ENCODE results near the gene RNF2. TPM values are rescaled to one million over a fixed set of nuclear protein-coding genes. Genes with fewer than 3 reads are reported as not detected.

Gene RNF2
- total RNA-seq, 2 experiments from 2014 or later: 19.7 to 20.0 TPM

DNA sequence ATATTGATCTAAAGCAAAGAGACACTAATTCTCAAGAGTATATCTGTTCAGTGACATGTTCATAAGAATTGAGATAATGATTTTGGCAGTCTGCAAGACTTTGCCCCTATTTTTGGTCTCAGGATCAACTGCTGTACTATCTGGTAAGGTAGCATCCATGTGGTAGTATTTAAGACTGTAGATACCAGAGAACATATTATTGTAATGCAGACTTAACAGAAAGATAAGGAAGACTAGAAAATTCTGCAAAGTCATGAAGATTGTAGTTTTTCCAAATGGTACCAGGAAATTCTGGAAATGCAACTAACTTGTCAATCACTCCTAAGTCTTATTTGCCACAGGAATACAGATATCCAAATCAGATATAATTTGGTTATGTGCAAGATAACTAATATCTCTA, 35.1 kb downstream of the RNF2 start:
- H3K36me3 Mint-ChIP-seq (ENCODE audit: low read depth): peaks cover 11% of the 10 kb centered on the region
- peaks cover 5% of the 10 kb centered on the region for H3K9me3 Mint-ChIP-seq
- H3K4me1 Mint-ChIP-seq: no peaks in the 10 kb centered on the region
- no peak overlapping the region for H3K27ac Mint-ChIP-seq
- POLR2A ChIA-PET: no interaction called here
- DNase-seq: no peak
- H3K4me3 Mint-ChIP-seq: no peak overlapping the region
- H3K27me3 Mint-ChIP-seq: no peaks in the 10 kb centered on the region
- CTCF ChIA-PET: no interaction called here

GRCh38 chr1:185083818-185084217, 38.5 kb downstream of the RNF2 start:
- H3K27ac Mint-ChIP-seq: no peak overlapping the region
- H3K27me3 Mint-ChIP-seq: no peaks in the 10 kb centered on the region
- peaks cover 26% of the 10 kb centered on the region for H3K36me3 Mint-ChIP-seq (ENCODE audit: low read depth)
- H3K4me1 Mint-ChIP-seq: no peaks in the 10 kb centered on the region
- ChIA-PET POLR2A (no interaction called here), CTCF (interaction anchor here (0.7 kb wide), 1 partner anchor 57 kb away, joined by 4 read pairs; no protein-coding TSS in a partner anchor)
- peaks cover 5% of the 10 kb centered on the region for H3K9me3 Mint-ChIP-seq
- H3K4me3 Mint-ChIP-seq: no peak overlapping the region
- no peak for DNase-seq

- Mint-ChIP-seq H3K27ac (no peak overlapping the region), H3K4me1 (no peaks in the 10 kb centered on the region), H3K4me3 (no peak overlapping the region), H3K9me3 (no peaks in the 10 kb centered on the region), H3K27me3 (no peaks in the 10 kb centered on the region), H3K36me3 (ENCODE audit: low read depth) (peaks cover 18% of the 10 kb centered on the region)
- CTCF ChIA-PET: no interaction called here
- DNase-seq: no peak
- POLR2A ChIA-PET: no interaction called here
These were observed 41.7 kb downstream of the RNF2 start for GRCh38 chr1:185087101-185087500.

GRCh38 chr1:185087746-185088145, 42.4 kb downstream of the RNF2 start:
- H3K27me3 Mint-ChIP-seq: no peaks in the 10 kb centered on the region
- ChIA-PET POLR2A (no interaction called here), CTCF (no interaction called here)
- H3K4me1 Mint-ChIP-seq: no peaks in the 10 kb centered on the region
- H3K36me3 Mint-ChIP-seq (ENCODE audit: low read depth): peaks cover 18% of the 10 kb centered on the region
- no peak overlapping the region for H3K4me3 Mint-ChIP-seq
- no peaks in the 10 kb centered on the region for H3K9me3 Mint-ChIP-seq
- no peak for DNase-seq
- H3K27ac Mint-ChIP-seq: no peak overlapping the region

DNA sequence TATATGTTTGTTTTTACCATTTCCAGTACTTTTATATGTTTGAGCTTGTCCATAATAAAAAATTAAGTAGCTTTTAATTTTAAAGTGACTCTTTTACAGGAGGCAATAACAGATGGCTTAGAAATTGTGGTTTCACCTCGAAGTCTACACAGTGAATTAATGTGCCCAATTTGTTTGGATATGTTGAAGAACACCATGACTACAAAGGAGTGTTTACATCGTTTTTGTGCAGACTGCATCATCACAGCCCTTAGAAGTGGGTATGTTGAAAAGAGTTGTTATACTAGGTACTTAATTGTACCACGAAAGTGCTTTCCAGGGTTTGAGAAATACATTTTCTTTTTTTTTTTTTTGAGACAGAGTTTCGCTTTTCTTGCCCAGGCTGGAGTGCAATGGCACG, 46.1 kb downstream of the RNF2 start:
- no peaks in the 10 kb centered on the region for H3K9me3 Mint-ChIP-seq
- no peaks in the 10 kb centered on the region for H3K4me1 Mint-ChIP-seq
- no peak overlapping the region for H3K27ac Mint-ChIP-seq
- ChIA-PET POLR2A (interaction anchor here (1.8 kb wide), 1 partner anchor 47 kb away, joined by 4 read pairs; the partner anchor contains the start of gene RNF2), CTCF (interaction anchor here (1.0 kb wide), 1 partner anchor 79 kb away, joined by 3 read pairs; no protein-coding TSS in a partner anchor)
- no peaks in the 10 kb centered on the region for H3K27me3 Mint-ChIP-seq
- H3K4me3 Mint-ChIP-seq: no peak overlapping the region
- DNase-seq: no peak
- H3K36me3 Mint-ChIP-seq (ENCODE audit: low read depth): peaks cover 38% of the 10 kb centered on the region

GRCh38 chr1:185094761-185095160, 49.4 kb downstream of the RNF2 start:
- Mint-ChIP-seq H3K36me3 (ENCODE audit: low read depth) (peaks cover 37% of the 10 kb centered on the region), H3K27ac (no peak overlapping the region), H3K4me1 (no peaks in the 10 kb centered on the region), H3K27me3 (no peaks in the 10 kb centered on the region), H3K9me3 (no peaks in the 10 kb centered on the region), H3K4me3 (no peak overlapping the region)
- POLR2A ChIA-PET: no interaction called here
- DNase-seq: no peak
- CTCF ChIA-PET: no interaction called here

DNA sequence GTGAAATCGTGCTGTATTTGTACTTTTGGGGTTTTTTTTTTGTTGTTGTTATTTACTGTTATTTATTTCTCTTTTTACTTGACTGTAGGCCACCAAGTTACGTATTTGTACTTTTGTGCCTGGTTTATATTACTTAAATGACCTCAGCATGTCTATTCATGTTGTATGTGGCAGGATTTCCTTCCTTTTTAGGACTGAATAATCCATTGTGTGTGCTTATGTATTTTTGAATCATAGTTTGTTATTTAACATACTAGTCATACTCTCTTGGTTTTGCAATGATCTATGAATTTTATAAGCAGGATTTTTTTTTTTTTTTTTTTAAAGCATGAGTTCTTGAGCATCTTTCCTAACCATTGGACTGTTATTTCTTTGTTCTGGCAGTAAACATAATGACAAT, 51.2 kb downstream of the RNF2 start:
- H3K9me3 Mint-ChIP-seq: no peaks in the 10 kb centered on the region
- no peak overlapping the region for H3K27ac Mint-ChIP-seq
- CTCF ChIA-PET: interaction anchor here (1.2 kb wide), 1 partner anchor 9 kb away, joined by 3 read pairs; no protein-coding TSS in a partner anchor
- DNase-seq: no peak
- H3K36me3 Mint-ChIP-seq (ENCODE audit: low read depth): peaks cover 52% of the 10 kb centered on the region
- no peak overlapping the region for H3K4me3 Mint-ChIP-seq
- no peaks in the 10 kb centered on the region for H3K27me3 Mint-ChIP-seq
- no peaks in the 10 kb centered on the region for H3K4me1 Mint-ChIP-seq
- POLR2A ChIA-PET: no interaction called here

- peaks cover 6% of the 10 kb centered on the region for H3K9me3 Mint-ChIP-seq
- H3K27ac Mint-ChIP-seq: no peak overlapping the region
- H3K4me3 Mint-ChIP-seq: no peak overlapping the region
- ChIA-PET CTCF (no interaction called here), POLR2A (no interaction called here)
- DNase-seq: no peak
- H3K27me3 Mint-ChIP-seq: no peaks in the 10 kb centered on the region
- peaks cover 45% of the 10 kb centered on the region for H3K36me3 Mint-ChIP-seq (ENCODE audit: low read depth)
- H3K4me1 Mint-ChIP-seq: no peaks in the 10 kb centered on the region
These were observed 58.7 kb downstream of the RNF2 start for GRCh38 chr1:185104083-185104482.

GRCh38 chr1:185105121-185105520, 59.8 kb downstream of the RNF2 start:
- POLR2A ChIA-PET: interaction anchor here (0.6 kb wide), 1 partner anchor 256 kb away, joined by 3 read pairs; no protein-coding TSS in a partner anchor
- peaks cover 44% of the 10 kb centered on the region for H3K36me3 Mint-ChIP-seq (ENCODE audit: low read depth)
- DNase-seq: no peak
- CTCF ChIA-PET: interaction anchor here (1.4 kb wide), 1 partner anchor 8 kb away, joined by 3 read pairs; no protein-coding TSS in a partner anchor
- H3K27me3 Mint-ChIP-seq: no peaks in the 10 kb centered on the region
- no peak overlapping the region for H3K27ac Mint-ChIP-seq
- H3K4me1 Mint-ChIP-seq: no peaks in the 10 kb centered on the region
- no peak overlapping the region for H3K4me3 Mint-ChIP-seq
- peaks cover 11% of the 10 kb centered on the region for H3K9me3 Mint-ChIP-seq

GRCh38 chr1:185108321-185108720, 63.0 kb downstream of the RNF2 start:
- Mint-ChIP-seq H3K27ac (no peak overlapping the region), H3K36me3 (ENCODE audit: low read depth) (peaks cover 27% of the 10 kb centered on the region), H3K4me1 (no peaks in the 10 kb centered on the region), H3K4me3 (no peak overlapping the region), H3K9me3 (peaks cover 18% of the 10 kb centered on the region), H3K27me3 (no peaks in the 10 kb centered on the region)
- DNase-seq: no peak
- POLR2A ChIA-PET: no interaction called here
- CTCF ChIA-PET: interaction anchor here (0.6 kb wide), 1 partner anchor 162 kb away, joined by 4 read pairs; no protein-coding TSS in a partner anchor

DNA sequence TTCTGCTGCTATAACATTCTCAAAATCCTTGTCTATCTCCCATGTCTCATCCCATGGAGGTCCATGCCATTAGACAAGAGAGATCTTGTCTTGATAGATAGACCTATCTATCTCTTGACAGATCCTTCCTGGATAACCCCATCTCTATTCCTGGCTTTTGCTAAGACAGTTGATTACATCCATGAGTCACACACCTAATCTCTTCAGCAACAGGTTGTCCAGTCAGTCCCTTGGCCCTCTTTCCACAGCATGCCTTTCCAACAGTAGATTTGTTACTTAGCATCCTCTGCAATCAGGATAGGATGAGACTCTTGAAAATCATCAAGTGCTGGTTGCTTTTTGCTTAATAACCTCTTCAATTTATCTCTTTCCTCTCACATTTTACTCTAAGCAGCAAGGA, 64.8 kb downstream of the RNF2 start:
- Mint-ChIP-seq H3K27me3 (no peaks in the 10 kb centered on the region), H3K36me3 (ENCODE audit: low read depth) (peaks cover 19% of the 10 kb centered on the region), H3K27ac (no peak overlapping the region), H3K4me3 (no peak overlapping the region), H3K9me3 (peaks cover 18% of the 10 kb centered on the region), H3K4me1 (no peaks in the 10 kb centered on the region)
- no peak for DNase-seq
- ChIA-PET CTCF (no interaction called here), POLR2A (no interaction called here)

DNA sequence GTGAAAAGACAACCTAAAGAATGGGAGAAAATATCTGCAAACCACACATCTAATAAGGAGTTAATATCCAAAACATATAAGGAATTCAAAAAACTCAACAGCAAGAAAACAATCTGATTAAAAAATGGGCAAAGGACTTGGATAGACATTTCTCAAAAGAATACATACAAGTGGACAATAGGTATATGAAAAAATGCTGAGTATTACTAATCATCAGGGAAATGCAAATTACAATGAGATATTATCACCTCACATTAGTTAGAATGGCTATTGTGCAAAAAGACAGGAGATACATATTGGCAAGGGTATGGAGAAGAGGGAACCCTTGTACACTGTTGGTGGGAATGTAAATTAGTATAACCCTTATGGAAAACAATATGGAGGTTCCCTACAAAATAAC, 66.5 kb downstream of the RNF2 start:
- Mint-ChIP-seq H3K27me3 (no peaks in the 10 kb centered on the region), H3K4me1 (no peaks in the 10 kb centered on the region), H3K9me3 (peaks cover 18% of the 10 kb centered on the region), H3K27ac (no peak overlapping the region), H3K36me3 (ENCODE audit: low read depth) (peaks cover 26% of the 10 kb centered on the region), H3K4me3 (no peak overlapping the region)
- CTCF ChIA-PET: no interaction called here
- POLR2A ChIA-PET: no interaction called here
- no peak for DNase-seq

DNA sequence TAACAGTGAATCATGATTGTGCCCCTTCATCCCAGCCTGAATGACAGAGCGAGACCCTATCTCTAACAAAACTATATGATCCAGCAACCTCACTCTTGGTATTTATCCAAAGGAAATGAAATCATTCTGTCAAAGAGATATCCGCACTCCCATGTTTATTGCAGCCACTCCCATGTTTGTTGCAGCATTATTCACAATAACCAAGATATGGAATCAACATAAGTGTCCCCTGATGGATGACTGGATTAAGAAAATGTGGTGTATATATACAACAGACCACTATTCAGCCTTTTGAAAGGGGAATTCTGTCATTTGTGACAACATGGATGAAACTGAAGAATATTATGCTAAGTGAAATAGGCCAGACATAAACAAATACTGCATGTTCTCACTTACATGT, 67.0 kb downstream of the RNF2 start:
- POLR2A ChIA-PET: no interaction called here
- H3K4me3 Mint-ChIP-seq: no peak overlapping the region
- H3K4me1 Mint-ChIP-seq: no peaks in the 10 kb centered on the region
- DNase-seq: no peak
- CTCF ChIA-PET: no interaction called here
- H3K27ac Mint-ChIP-seq: no peak overlapping the region
- H3K9me3 Mint-ChIP-seq: peaks cover 17% of the 10 kb centered on the region
- peaks cover 31% of the 10 kb centered on the region for H3K36me3 Mint-ChIP-seq (ENCODE audit: low read depth)
- no peaks in the 10 kb centered on the region for H3K27me3 Mint-ChIP-seq

- no peaks in the 10 kb centered on the region for H3K27me3 Mint-ChIP-seq
- POLR2A ChIA-PET: interaction anchor here (0.6 kb wide), 1 partner anchor 120 kb away, joined by 4 read pairs; no protein-coding TSS in a partner anchor
- H3K4me3 Mint-ChIP-seq: no peak overlapping the region
- no peak for DNase-seq
- H3K36me3 Mint-ChIP-seq (ENCODE audit: low read depth): peaks cover 55% of the 10 kb centered on the region
- H3K9me3 Mint-ChIP-seq: no peaks in the 10 kb centered on the region
- no peak overlapping the region for H3K27ac Mint-ChIP-seq
- CTCF ChIA-PET: no interaction called here
- no peaks in the 10 kb centered on the region for H3K4me1 Mint-ChIP-seq
These were observed 84.3 kb downstream of the RNF2 start for GRCh38 chr1:185129708-185130107.
